Hematopoietic multipotent progenitor cell (in vitro differentiated cells): ENCODE data around the gene CREB3L4. TPM values are rescaled to one million over a fixed set of nuclear protein-coding genes. Genes with fewer than 3 reads are reported as not detected.
A peak's percentile ranks its signal among the peaks of the same experiment; 100 is the strongest.

Experiments
- DNase-seq, 3 donors: peaks; one replicate each; pipeline ENCODE4 v3.0.0-alpha.2; 2011 to 2015; ENCODE audit warnings: low read depth in 2 of 3, low spot score in 2 of 3
- total RNA-seq: library from RNA; depleted of rRNA; stranded (reverse); fragments of >200 nt; gene quantifications from one replicate; pipeline ENCODE4 v1.2.3, GENCODE V29; 2012

CREB3L4 gene
- total RNA-seq, 1 donor, result 61.9 TPM

DNA sequence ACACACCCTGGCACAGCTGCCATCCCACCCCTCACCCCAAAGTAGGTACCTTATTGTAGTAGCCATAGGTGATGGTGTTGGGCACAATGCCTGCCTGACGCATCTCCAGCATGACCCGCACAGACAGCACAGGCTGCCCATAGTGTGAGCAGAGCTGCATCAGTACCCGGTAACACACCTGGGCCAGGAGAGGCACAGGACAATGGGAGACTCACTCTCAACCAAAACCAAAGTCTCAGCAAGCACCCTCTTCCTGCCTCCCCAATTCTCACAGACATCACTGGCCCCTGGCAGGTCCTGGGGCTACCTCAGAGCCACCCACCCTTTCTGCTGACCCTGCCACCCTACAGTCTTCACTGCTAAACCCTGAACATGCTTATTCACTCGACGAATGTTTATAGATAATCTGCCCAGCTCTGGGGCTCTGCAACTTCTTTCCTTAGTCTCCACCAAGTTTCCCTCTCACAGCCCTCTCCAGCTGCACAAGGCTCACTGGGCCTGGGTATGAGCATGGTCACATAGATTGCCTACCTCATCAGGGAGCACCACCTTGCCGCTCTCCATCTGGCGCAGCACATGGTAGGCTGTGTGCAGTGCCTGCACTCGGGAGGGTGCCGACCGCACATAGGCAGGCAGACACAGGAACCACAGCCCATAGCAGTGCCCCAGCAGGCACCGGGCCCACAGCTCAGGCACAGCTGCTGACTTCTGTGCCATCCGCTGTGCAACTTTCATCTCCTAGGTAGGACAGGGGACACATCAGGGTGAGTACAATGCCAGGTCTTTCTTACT is 31.5 kb upstream of the CREB3L4 start:
- no peak for DNase-seq

DNA sequence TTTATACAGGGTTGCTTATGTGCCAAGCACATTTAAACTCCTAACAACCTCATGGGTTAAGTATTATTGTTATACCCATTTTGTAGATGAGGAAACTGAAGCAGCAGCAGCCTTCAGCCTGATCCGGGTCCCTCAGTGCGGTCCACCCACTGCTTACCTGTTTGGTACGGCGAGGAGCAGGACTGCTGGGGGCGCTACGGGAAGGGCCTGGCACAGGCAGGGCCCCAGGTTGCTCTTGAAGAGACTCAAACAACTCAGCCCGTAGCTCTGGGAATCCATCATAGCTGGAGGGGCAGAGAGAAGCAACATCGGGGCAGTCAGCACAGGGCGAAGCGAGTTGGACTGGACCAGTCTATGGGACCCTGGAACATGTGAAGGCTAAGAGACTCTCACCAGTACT is 30.4 kb upstream of the CREB3L4 start:
- no peak for DNase-seq

DNA sequence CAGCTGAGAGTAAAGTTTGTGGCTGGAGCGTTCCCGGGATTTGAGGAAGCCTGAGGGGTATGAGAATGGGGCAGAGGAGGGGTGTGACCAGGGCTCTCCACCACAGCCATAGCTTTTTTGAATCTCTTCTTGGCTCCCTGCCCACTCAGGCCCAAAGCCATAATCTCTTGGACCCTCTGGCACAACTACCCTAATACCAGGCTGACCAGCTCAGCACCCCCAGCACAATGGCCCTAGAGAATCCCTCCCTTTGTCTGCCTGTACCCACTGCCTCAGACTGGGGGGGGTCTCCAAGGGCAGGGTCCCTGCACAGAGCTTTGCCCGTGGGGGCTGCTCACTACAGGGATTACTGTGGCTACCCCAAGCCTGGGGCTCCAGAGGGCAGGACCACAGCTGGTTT is 28.7 kb upstream of the CREB3L4 start:
- DNase-seq, result no peak

DNA sequence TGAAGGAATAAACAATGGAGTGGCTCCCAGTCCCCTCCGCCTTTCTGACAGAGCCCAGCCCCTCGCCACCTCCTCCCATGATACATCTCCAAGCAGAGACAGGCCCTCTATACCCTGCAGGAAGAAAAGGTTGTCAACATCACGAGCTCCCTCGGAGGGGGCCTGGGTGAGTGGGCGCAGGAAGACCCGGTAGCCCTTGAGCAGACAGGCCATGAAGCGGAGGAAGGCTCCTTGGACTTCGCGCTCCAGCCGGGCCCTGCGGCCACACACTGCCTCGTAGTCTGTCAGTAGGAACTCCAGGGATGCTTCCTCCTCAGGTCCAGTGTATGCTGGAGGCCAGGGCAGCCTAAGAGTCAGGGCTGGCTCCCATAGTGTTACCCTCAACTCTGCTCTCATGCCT is 28.2 kb upstream of the CREB3L4 start:
- no peak for DNase-seq

DNA sequence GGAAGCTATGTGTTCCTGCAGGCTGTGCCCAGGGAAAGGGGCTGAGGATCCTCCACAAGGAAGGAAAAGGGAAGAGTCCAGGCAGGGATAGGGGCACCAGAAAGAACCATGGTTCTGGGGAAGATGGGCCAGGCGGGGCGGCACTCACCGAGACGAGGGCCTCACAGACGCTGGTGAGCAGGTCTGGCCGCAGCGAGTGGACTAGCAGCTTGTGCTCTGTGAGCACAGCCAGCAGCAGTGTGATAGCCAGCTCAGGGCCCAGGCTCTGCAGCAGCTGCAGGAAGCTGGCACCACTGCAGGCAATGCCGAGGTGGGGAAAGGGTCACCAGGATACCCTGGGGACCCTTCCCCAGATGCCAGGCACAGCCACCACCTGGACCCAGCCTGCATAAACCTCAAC is 26.9 kb upstream of the CREB3L4 start:
- DNase-seq, result no peak

DNA sequence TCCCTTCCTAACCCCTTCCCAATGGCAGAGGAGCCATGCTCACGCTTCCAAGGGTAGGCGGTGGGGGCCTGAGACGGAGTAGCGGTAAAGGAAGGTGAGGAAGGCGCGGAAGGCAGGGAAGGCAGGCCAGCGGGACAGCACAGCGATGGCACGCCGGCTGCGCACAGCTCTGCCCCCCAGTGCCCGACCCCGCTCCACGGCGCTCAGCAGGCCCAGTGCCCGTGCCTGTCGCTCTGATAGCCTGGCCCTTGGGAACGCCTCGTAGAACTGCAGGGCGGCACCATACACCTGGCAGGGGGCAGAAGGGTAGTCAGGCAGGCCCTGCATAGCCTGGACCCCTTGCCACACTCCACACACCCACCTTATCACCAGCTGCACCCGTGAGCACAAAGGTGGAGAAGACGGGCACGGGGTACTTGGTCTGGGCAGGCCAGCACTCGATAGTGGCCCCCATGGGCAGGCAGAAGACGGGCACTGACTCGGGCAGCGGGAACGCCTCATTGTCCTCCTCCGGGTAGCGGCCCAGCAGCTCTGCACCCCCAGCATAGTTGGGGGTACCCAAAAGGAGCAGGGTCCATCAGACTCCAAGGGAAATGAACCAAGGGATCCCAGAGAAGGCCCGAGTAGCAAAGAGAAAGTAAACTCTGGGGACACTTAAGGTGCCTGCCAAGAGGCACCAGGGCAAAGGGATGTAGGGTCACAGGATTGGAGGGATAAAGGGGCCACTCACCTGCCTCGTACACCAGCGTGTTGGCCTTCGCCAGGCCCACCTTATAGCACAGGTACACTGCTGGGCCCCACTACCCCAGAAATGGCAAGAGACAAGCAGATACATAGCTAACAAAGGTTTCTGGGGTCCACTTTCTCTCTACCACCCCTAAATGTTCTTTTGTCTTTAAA is 25.6 kb upstream of the CREB3L4 start:
- no peak for DNase-seq

DNA sequence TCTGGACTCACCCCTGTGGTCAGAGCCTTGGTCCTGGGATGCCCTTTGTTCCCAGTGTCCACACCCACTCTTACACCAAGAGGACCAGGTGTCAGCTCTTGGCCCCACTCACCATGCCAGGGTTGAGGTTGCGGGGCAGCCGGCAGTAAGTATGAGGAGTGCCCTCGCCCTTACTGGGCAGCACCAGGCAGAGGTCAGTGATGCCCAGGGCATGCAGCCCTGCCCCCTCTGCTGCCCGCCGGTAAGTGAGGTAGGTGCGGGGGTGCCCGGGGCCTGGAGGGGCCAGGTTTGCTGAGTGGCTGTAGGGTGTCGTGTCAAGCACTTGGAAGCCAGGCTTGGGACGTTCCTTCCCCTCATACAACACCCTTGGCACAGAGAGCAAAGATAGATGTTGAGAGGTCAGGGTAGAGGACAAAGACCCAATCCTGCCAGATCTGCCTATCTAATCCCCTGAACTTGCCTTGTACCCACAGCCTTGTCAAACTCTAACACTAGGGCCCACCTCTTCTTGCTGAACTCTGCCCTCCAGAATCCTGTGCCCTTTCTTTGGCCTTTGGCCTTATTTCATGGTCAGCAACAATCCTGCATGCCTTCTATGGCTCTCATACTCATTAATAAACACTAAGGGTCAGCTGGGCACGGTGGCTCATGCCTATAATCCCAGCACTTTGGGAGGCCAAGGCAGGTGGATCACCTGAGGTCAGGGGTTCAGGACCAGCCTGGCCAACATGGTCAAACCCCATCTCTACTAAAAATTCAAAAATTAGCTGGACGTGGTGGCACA is 24.7 kb upstream of the CREB3L4 start:
- DNase-seq, result no peak

DNA sequence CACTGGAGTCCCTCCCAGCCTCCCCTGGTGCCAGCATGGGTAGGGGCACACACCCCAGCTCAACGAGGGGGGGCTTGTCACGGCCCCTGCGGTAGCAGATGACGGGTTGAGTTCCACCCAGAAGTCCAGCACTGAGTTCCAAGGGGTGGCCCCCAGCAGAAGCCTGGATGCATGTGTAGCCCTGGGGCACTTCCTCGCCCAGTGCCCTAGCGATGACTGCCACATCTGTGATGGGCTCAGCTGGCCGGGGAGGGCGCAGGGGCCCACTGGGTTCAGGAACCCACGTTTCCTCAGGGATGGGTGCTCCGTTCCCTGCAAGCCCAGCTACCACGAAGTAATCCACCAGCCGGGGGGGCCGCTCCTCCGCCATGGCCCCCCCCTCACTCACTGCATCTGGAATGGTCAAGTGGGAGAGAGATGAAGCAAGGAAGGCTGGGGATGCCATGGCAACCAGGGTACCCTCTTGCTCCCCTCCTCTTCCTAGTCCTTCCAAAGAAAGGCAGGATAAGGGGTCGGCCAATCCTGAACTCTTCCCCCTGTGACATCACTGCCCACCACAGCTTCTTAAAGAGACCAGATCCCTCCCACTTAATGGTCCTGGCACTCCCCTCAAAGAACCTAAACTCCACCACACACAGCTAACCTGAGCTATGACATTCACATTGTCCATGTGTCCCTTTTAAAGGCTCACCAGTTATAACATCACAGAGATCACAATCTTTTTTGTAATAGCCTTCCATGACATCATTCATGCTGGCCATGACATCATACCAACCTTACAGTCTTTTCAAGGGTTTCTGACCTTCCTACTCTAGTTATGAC is 23.5 kb upstream of the CREB3L4 start:
- DNase-seq, result peak in 1 of 3 donors; percentile 44

DNA sequence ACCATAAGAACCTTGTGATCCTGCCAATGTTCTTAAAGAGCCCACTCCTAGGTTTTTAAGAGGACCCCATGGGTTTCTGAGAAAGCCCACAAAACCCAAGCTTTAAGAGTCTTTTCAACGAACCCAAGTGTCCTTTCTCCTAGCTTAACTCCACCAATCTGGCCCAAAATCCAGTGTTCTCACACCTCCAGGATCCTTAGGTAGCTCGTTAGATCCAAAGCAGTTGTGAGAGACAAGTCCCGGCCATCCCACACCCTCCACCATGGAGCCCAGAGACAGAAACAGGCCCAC is 22.9 kb upstream of the CREB3L4 start:
- no peak for DNase-seq

DNA sequence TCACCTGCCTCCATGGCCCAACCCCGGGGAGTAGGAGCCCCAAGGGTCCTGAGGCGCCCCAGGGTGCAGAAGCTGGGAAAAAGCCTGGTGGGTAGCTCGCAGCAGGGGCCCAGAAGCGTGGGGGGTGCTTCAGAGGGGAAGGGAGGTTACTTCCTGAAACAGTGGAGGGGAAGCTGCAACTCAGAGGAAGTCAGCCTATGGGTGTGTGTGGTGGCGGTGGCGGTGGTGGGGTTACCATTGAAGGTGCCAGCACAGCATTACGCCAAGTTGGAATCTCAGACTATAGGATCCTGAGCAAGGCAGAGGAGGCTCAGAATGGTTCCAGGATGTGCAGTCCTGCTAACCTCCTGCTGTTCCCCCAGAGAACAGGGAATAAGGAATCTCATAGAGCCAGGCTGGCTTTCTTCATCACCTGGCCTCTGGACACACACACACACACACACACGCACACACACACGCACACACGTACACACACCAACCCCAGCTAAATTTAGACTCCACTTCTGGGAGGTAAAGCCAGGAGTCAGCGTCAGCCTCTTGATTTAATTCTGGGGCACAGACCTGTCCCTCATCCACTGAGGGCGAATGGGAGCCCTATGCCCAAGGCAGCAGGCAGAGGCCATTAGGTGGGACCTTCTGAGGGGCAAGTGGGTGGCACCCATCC is 22.4 kb upstream of the CREB3L4 start:
- peak in 2 of 3 donors; percentile 78 to 88 for DNase-seq

DNA sequence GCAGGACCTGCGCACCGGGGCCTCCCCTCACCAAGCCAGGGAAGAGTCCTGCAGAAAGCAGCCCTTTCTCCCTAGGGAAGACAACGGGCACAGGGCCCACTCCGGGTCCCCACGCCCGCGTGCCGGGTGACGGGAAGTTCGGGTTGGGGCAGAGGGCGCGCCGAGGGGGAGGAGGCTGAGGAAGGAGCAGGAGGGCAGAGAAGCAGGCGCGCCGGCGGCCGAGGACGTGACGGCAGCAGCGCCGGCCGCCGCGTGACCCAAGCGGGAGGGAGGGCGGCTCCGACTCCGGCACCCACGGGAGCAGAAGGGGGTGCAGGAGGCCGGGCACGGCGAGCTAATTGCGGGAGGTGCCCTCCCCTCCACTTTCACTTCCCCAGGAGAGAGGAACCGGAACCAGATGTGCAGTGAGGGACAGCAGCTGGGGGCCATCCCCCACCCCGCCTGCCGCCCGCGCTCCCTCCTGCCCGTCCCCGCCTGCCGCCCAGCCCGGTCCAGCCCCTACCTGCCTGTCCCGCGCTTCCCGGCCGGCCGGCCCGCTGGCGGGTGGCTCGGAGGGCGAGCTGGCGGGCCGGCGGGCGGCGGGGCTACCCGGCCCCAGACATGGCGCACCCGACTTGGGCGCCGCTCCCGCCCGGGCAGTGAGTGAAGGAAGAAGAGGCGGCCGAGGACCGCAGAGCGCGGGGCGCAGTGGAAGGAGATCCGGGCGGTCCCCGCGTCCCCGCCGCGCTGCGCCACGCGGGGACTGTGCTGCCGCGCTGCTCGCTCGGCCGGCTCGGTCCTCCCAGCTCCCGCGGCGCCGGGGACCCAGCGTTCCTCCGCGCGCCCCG is 21.7 kb upstream of the CREB3L4 start:
- DNase-seq, result peak in 2 of 3 donors; percentile 92 to 95

DNA sequence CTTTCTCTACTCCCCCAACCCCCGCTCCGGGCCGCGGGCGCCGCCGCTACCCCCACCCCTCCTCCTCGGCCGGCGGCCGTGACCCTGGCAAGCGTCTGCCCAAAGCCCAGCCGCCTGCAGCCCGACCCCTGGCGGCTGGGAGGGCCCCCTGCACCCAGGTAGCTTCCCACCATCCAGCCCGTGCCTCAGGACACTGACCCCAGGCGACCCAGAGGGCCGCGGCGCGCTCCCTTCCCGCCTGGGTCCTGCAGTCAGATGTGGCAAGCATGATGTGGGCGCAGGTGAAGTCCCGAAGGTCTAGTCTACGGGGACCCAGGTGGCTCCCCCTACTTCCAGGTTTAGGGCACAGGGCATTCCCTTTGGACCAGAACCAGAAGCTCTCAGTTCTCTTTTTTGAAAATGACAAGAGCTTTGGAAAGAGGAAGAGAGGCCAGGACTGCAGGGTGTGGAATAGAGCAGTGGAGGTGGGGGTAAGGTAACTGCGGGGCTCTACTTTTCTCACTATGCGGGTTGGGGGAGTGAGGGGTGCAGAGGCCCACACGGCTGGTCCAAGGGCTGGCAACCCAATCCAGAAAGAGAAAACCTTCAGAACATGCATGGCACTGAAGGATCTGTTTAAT is 21.0 kb upstream of the CREB3L4 start, which contains the start of gene DENND4B:
TSS of gene DENND4B (minus strand) at position 97 of the 620 bp plus-strand sequence. CDS start 2,344 bp downstream, outside the sequence.
- DNase-seq, result peak in 2 of 3 donors; percentile 79 to 87

DNA sequence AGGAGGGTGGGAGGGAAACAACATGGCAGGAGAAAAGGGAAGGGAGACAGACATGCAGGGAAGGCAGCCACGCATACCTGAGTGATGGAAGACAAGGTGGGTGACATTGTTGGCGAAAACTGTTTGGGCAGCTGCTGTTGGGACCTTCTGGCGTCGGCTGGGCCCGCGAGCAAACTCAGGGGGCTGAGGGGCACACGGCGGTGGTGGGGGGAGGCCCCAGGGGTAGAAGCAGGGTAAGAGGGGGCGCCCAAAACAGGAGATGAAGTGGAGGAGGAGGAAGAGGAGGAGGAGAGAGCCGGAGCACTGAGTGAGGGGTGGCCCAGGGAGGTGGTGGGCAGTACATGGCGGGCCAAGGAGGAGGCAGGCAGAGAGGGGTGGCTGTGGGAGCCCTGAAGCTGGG is 16.5 kb upstream of the CREB3L4 start:
- no peak for DNase-seq

DNA sequence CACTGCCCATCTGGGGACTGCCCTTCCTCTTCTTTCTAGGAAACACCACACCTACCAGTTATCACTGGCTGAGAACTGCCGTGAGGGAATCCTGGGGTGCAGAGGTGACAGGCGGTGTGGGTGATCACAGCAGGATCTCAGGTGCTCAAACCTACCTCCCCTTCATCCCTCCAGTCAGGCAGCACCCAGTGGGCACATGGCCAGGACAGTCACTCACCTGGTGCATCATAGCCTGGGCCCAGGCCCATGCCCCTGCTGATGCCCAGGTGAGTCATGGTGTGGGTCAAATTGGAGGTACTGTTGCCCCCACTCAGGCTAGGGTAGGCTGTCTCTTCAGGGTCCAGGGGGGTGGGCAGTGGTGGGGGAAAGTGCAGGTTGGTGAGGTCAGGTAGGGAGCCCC is 15.9 kb upstream of the CREB3L4 start:
- no peak for DNase-seq

DNA sequence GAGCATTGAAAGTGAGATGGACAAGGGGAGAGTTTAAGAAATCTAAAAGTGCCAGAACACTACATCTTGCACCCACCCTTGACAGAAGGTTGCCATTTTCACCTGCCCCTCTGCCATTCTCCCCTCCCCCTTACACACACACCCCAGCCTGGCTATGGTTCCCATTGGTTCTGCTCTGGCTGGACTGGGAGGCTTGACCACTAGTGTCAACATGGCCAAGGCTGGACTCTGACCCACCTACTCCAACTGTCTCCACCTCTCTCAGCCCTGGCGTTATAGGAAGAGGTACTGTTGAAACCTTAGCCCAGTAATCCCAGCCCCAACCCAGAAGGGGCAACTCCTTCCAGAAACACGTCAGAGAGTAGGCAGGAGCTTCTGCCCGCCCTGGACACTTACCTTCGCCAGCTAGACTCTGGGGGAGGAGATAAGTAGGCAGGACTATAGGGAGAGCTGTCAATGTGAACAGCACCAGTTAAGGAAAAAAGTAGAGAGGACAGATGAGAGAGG is 13.8 kb upstream of the CREB3L4 start:
- no peak for DNase-seq

DNA sequence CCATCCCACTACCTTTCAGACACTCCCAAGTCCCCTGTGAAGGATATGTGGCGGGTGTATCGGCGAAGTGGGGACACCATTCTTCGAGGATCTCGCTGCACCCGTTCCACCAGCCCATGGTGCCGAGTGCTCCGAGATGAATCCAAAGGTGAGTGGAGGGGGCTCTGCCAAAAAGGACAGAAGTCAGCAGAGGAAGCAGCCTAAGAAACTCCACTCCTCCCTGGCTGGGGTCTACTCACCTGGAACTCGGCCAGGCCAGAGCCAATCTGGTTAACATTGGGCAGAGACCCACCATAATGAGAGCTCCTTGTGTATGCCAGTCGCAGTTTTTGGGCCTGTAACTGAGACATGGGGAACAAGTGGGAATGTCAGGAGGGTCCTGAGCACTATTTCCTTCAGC is 12.9 kb upstream of the CREB3L4 start:
- DNase-seq, result no peak

DNA sequence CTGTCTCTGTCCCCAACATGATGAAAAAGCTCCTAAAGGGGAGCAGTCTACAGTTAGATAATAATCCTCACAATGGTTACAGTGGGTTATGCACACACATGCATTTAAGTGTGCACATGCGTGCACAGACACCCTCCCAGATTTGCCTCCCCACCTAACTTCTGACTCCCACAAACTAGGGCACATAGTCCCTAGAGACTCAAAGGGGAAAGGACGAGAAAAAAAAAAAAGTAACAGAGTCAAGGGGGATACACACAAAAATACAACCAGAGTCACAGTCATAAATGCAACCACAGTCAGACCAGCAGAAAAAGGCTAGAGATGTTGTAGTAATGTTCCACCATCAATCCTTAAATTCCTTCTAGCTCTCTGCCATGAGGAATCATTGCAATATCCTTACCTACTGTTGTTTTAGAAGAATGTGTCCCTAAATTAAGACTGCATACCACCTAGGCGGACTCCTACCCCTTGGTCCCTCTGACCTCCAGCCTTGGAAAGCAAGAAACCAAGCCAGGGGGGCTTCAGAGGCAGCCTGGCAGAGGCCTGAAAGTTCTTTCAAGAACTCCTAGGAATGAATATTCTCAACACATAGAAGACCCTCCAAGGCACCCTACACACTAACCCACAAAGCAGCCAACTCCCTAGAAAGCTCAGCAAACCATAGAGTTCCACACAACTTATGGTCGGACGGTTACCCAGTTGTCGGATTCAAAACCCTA is 10.5 kb upstream of the CREB3L4 start:
- no peak for DNase-seq

DNA sequence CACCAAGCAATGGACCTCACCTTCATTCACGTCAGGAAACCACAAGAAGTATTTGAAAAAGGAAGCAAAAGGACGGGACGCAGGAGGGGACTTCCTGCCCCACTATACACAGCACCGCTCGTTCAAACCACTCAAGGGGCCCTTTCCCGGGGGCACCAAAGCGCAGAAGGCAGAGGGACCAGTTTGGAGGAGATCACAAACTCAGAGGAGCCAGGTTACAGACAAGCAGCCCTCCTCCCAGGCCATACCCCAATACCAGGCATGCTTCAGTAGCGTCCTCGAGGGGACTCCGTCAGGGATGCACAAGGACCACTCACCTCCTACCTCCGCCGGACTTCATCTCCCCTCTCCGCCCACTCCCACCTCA is 10.0 kb upstream of the CREB3L4 start:
- peak in 2 of 3 donors; percentile 36 to 42 for DNase-seq
